ENCODE data around the gene NPTXR. TPM values are rescaled to one million over a fixed set of nuclear protein-coding genes. Genes with fewer than 3 reads are reported as not detected.

NPTXR gene
- total RNA-seq, 1 experiment from 2014 or later: 129 TPM

DNA sequence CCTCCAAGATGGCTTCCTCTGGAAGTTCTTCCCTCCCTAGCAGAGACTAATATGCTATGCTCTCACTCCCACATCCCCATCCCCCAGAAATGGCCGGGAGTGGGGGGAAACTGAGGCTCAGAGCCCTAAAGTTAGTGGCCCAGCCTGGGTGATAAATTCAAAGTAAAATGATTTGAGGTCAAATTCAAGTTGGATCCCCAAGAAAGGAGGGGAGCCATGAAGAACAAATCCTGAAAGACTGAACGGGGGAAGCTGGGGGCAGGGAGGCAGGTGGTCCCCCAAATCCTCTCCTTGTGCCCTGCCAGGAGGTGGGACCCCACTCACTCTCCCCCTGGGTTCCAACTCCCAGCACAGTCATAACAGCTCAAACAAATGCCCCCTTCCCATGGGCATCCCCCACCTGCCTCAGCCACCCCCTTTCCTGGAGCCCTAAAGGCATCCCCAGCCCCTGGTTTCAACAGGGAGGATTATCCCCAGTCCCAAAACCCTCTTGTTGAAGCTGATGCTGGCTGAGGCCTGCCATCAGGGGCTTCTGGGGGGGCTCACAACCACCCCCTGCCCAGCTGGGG lies 27.0 kb upstream of the NPTXR start:
- H3K9me3 ChIP-seq (ENCODE audit: low read depth, low read length, poor library complexity, severe bottlenecking): no peaks in the 10 kb centered on the region
- H3K36me3 ChIP-seq (ENCODE audit: insufficient read depth, low read length, poor library complexity, severe bottlenecking): peaks cover 42% of the 10 kb centered on the region
- CTCF ChIA-PET: interaction anchor here (0.5 to 3.6 kb wide), 6 partner anchors 72 to 251 kb away, joined by 3 to 24 read pairs (median 3); no protein-coding TSS in a partner anchor
- no TSS peak for BruUV-seq (replicated peaks)
- peaks cover 49% of the 10 kb centered on the region for H3K4me1 ChIP-seq (ENCODE audit: insufficient read depth, low read length, poor library complexity, severe bottlenecking)
- no peak for DNase-seq (ENCODE audit: low spot score)
- H3K27me3 ChIP-seq (replicated peaks; ENCODE audit: insufficient read depth, low read depth, low read length, poor library complexity): no peaks in the 10 kb centered on the region
- H3K4me3 ChIP-seq (ENCODE audit: low read depth, low read length, poor library complexity, severe bottlenecking): peak overlapping the region; percentile 86
- H3K27ac ChIP-seq (ENCODE audit: low read depth, low read length, poor library complexity, severe bottlenecking): peak overlapping the region; percentile 93
- TF ChIP-seq, protein P1, sequence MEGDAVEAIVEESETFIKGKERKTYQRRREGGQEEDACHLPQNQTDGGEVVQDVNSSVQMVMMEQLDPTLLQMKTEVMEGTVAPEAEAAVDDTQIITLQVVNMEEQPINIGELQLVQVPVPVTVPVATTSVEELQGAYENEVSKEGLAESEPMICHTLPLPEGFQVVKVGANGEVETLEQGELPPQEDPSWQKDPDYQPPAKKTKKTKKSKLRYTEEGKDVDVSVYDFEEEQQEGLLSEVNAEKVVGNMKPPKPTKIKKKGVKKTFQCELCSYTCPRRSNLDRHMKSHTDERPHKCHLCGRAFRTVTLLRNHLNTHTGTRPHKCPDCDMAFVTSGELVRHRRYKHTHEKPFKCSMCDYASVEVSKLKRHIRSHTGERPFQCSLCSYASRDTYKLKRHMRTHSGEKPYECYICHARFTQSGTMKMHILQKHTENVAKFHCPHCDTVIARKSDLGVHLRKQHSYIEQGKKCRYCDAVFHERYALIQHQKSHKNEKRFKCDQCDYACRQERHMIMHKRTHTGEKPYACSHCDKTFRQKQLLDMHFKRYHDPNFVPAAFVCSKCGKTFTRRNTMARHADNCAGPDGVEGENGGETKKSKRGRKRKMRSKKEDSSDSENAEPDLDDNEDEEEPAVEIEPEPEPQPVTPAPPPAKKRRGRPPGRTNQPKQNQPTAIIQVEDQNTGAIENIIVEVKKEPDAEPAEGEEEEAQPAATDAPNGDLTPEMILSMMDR (conservative IDR thresholded peaks at IDR 0.05; ENCODE audit: low read depth, low read length): no peak
- no peak for TF ChIP-seq EZH2 (IDR thresholded peaks at IDR 0.05; ENCODE audit: borderline replicate concordance, low read depth, low read length, poor library complexity, severe bottlenecking)
- intact Hi-C loops (cut with micrococcal nuclease; ENCODE audit: unreplicated experiment): loop anchor here (2.0 to 10.0 kb wide), 3 partner anchors 132 to 434 kb away; no protein-coding TSS in a partner anchor
- POLR2A ChIA-PET (ENCODE audit: low non-redundant PET): interaction anchor here (0.5 to 0.6 kb wide), 3 partner anchors 14 to 57 kb away, joined by 3 to 7 read pairs (median 7); no protein-coding TSS in a partner anchor

DNA sequence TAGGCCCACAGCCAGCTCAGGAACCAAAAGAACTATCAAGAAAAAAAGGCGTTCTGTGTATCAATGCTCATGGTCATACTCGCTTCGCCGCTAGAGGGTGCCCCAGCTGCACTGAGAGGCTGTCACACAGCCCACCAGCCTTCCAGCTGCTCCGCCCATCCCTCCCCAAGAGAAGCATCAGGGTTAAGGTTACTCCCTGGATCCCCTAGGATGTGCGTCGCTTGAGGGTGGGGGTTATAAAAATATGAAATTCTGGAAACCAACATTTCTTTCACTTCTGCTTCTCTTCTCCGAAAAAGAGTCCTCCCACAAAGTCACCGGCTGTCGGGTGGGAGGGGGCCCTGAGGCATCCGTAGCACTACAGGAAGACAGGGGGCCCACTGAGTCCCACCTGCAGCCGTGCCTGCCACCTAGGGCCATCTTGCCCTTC lies 26.5 kb upstream of the NPTXR start:
- peak overlapping the region; percentile 86 for H3K4me3 ChIP-seq (ENCODE audit: low read depth, low read length, poor library complexity, severe bottlenecking)
- H3K36me3 ChIP-seq (ENCODE audit: insufficient read depth, low read length, poor library complexity, severe bottlenecking): peaks cover 48% of the 10 kb centered on the region
- TF ChIP-seq EZH2 (IDR thresholded peaks at IDR 0.05; ENCODE audit: borderline replicate concordance, low read depth, low read length, poor library complexity, severe bottlenecking): no peak
- TF ChIP-seq, protein P1 (conservative IDR thresholded peaks at IDR 0.05; ENCODE audit: low read depth, low read length): peak; percentile 98
- peaks cover 54% of the 10 kb centered on the region for H3K4me1 ChIP-seq (ENCODE audit: insufficient read depth, low read length, poor library complexity, severe bottlenecking)
- no peaks in the 10 kb centered on the region for H3K27me3 ChIP-seq (replicated peaks; ENCODE audit: insufficient read depth, low read depth, low read length, poor library complexity)
- peak; percentile 93 for DNase-seq (ENCODE audit: low spot score)
- peak overlapping the region; percentile 93 for H3K27ac ChIP-seq (ENCODE audit: low read depth, low read length, poor library complexity, severe bottlenecking)
- ChIA-PET POLR2A (ENCODE audit: low non-redundant PET) (interaction anchor here (0.5 kb wide), 1 partner anchor 56 kb away, joined by 3 read pairs; no protein-coding TSS in a partner anchor), CTCF (interaction anchor here (0.5 to 3.6 kb wide), 10 partner anchors 11 to 134 kb away, joined by 3 to 24 read pairs (median 4); no protein-coding TSS in a partner anchor)
- BruUV-seq (replicated peaks): no TSS peak
- intact Hi-C loops (cut with micrococcal nuclease; ENCODE audit: unreplicated experiment): loop anchor here (2.0 to 10.0 kb wide), 3 partner anchors 132 to 434 kb away; no protein-coding TSS in a partner anchor
- H3K9me3 ChIP-seq (ENCODE audit: low read depth, low read length, poor library complexity, severe bottlenecking): no peaks in the 10 kb centered on the region

GRCh38 chr22:38869663-38870062 lies 25.8 kb upstream of the NPTXR start:
- TF ChIP-seq EZH2 (IDR thresholded peaks at IDR 0.05; ENCODE audit: borderline replicate concordance, low read depth, low read length, poor library complexity, severe bottlenecking): no peak
- TF ChIP-seq, protein P1 (conservative IDR thresholded peaks at IDR 0.05; ENCODE audit: low read depth, low read length): no peak
- Histone ChIP-seq H3K4me3 (ENCODE audit: low read depth, low read length, poor library complexity, severe bottlenecking) (no peak overlapping the region), H3K4me1 (ENCODE audit: insufficient read depth, low read length, poor library complexity, severe bottlenecking) (peaks cover 61% of the 10 kb centered on the region), H3K9me3 (ENCODE audit: low read depth, low read length, poor library complexity, severe bottlenecking) (no peaks in the 10 kb centered on the region), H3K27ac (ENCODE audit: low read depth, low read length, poor library complexity, severe bottlenecking) (peak overlapping the region; percentile 62), H3K27me3 (replicated peaks; ENCODE audit: insufficient read depth, low read depth, low read length, poor library complexity) (no peaks in the 10 kb centered on the region), H3K36me3 (ENCODE audit: insufficient read depth, low read length, poor library complexity, severe bottlenecking) (peaks cover 51% of the 10 kb centered on the region)
- CTCF ChIA-PET: interaction anchor here (0.5 to 3.6 kb wide), 10 partner anchors 12 to 134 kb away, joined by 3 to 24 read pairs (median 4); no protein-coding TSS in a partner anchor
- no peak for DNase-seq (ENCODE audit: low spot score)
- intact Hi-C loops (cut with micrococcal nuclease; ENCODE audit: unreplicated experiment): loop anchor here (1.0 to 10.0 kb wide), 4 partner anchors 101 to 435 kb away; no protein-coding TSS in a partner anchor
- BruUV-seq (replicated peaks): TSS peak; percentile 31
- POLR2A ChIA-PET (ENCODE audit: low non-redundant PET): no interaction called here
